Eye (tissue), 1 donor: ENCODE data around the gene PURA.

Experiments used
- DNase-seq: peaks from one replicate; pipeline ENCODE4 v3.0.0-alpha.2; 2015

The PURA gene

DNA sequence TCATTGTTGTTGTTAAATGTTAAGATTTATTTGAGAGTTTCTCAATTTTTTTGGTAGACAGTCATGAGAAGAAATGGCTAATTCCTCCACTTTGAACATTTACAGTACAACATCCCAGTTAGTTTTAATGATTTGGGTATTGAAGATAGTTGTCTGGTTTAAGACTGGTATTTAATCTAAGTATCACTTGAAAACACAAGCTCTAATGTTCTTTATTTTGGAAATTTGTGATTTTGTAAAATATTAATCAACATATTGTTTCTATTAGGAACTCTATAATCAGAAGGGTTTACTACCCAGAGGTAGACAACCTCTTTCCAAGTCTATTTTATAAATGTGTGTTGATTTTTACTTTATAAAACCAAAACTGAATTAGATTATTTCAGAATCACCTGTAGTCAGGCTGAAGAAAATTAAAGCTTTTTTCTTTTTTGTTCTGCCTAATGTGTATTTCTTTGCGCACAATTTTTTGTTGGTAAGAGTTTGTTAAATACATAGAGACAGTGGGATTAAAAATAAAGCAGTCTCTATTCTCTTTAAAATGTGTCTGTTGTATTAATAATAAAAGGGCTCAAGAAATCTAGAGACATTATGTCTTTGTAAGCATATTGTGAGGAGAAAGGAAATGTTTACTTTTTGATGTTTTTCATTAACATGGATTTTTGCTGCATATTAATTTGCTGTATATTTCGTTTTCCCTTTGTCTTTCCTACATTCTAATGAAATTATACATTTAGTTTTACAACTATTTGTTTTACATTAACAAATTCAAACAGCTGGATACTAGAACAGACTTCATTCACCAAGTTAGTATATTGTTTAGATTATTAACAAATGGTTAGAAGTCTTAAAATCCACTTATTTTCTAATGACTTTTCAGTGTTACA is 3.9 kb upstream of the PURA start:
- DNase-seq, result peak; percentile 84

DNA sequence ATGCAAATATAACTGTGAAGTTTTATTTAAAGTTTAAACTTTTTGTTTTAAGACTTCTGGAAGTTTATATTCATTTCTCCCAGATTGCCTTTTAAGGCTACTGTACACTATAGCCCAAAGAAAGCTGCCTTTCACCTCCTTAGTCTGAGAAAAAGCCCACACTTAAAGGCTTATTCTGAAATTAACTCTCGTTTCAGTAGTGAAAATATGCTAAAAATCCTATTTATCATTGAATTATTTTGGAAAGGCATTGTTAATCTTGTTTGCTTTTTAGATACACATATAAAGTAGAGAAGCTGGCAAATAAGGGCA is 3.3 kb upstream of the PURA start:
- DNase-seq, result peak; percentile 79

DNA sequence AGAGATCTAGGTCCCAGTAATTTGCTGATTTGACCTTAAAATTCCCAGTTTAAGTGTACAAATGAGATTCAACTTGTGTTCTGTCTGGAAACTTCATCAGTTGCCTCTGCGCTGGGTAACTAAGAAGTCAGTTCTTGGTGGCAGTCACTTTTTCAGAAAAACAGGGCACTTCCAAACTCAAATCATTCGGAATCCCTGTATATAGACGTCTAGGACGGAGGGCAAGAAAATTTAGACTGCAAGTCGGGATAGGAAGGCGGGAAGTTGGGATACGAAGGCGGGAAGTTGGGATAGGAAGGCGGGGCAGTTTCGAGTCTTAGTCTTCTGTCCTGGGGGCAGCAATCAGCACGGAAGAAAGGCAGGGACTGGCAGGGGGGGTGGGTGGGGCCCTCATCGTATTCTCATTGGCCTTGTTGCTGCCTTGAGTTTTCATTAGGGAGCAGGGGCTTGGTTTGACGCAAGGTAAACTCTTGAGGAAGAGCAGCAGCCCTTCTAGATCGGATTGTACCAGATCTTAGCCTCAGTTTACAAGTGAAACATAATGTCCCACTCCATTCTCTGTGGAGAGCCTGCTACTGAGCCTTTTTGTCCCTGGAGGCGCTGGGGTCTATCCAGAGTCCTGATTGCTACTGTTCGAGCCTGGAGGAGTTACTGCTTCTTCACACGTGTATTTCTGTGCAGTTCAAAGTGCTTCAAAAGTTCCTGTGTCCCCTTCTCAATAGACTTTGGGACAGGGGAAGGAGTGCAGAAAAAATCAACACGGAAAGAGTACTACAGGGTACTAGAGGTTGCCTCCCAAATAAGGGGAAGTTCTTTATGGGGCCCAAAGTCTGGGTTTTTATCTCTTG is 2.7 kb upstream of the PURA start:
- DNase-seq, result peak; percentile 67

DNA sequence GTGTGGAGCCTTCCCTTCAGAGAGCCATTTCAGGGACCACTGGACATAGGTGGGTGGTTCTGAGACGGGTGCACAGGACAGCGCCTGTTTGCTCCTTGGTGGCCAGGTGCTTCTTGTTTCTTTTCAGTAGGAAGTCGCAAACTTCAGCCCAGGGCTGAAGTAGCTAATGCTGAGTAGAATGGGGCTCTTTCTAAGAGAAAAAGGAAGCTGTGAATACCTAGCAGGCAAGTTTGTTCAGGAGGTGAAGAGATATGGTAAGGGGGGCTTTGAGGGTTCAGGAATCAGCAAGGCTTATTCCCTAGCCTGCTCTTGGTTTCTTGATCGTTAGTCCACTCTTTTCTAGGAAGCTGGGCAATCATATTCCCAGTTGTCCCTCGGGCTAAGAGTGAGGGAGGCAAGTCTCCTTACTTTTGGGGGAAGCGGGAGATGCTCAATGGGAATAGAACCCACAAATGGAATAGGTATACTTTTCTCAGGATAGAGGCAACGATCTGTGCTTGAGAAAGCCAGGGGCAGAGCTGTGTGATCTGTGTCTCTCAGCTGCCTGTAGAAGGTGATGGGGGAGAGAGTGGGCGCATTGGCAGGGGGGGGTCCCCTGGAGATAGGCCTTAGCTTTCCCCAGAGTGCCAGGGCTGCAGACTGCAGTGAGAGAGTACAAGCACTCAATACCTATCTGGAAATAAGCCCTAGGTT is 1.9 kb upstream of the PURA start:
- peak; percentile 42 for DNase-seq

DNA sequence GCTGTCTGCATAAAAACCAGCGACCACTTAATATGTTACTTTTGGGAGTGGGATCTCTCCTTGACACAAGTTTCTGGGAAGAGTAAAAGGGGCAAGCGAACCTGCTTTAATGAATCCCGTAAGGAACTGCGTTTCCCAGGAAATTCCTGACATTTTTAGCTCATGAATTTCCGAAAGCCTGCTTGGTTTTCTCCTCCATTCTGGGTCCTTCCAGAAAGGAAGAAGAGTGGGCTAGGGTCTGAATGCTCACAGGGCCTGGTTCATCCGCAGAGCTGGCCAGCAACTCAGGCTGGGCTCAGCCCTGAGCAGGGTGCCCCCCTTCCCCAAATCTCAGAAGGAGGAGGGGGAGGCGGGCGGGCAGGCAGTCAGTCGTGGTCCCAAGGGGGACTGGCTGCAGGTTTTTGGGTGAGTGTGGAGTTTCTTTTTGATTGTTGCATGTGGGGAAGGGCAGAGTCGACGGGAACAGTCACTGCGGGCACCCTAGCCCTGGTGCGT is 1.2 kb upstream of the PURA start:
- DNase-seq, result peak; percentile 49

DNA sequence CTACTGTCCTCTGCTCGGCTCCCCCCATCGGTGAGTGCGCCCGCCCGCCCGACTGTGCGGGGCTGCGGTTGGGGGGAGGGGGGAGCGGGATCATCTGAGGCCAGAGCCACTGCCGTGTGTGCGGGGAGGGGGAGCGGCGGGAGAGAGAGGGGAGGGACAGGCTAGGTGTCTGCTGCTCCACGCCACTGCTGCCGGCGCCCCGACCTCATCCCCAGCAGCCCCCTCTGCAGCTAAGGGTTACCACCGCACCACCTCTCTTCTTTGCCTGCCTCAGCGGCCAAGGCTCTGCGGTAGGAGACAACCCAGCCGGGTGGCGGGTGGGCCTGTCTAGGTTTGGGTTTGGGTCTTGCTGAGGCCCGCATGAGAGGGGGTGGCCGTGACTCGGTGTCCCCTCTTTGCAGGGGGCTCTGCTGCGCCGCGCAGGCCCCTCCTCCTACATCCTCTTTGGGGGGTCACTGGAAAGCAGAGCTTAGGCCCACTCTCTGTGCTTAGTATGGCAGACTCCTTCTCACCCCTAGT is 670 bp upstream of the PURA start:
- DNase-seq, result no peak

DNA sequence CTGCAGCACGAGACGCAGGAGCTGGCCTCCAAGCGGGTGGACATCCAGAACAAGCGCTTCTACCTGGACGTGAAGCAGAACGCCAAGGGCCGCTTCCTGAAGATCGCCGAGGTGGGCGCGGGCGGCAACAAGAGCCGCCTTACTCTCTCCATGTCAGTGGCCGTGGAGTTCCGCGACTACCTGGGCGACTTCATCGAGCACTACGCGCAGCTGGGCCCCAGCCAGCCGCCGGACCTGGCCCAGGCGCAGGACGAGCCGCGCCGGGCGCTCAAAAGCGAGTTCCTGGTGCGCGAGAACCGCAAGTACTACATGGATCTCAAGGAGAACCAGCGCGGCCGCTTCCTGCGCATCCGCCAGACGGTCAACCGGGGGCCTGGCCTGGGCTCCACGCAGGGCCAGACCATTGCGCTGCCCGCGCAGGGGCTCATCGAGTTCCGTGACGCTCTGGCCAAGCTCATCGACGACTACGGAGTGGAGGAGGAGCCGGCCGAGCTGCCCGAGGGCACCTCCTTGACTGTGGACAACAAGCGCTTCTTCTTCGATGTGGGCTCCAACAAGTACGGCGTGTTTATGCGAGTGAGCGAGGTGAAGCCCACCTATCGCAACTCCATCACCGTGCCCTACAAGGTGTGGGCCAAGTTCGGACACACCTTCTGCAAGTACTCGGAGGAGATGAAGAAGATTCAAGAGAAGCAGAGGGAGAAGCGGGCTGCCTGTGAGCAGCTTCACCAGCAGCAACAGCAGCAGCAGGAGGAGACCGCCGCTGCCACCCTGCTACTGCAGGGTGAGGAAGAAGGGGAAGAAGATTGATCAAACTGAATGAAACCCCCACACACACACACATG is 654 bp downstream of the PURA start:
- DNase-seq, result peak; percentile 86

DNA sequence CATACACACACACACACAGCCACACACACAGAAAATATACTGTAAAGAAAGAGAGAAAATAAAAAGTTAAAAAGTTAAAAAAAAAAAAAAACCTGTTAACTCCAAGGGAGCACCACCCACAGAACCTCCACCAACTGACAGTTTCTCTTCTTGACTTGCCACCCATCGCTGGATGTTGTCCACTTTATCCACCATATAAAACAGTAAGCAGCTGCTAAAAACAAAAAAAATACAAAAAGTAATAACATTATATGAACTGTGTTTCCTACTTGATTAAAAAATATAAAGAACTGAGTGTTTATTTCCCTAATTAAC is 1.2 kb downstream of the PURA start:
- no peak for DNase-seq

DNA sequence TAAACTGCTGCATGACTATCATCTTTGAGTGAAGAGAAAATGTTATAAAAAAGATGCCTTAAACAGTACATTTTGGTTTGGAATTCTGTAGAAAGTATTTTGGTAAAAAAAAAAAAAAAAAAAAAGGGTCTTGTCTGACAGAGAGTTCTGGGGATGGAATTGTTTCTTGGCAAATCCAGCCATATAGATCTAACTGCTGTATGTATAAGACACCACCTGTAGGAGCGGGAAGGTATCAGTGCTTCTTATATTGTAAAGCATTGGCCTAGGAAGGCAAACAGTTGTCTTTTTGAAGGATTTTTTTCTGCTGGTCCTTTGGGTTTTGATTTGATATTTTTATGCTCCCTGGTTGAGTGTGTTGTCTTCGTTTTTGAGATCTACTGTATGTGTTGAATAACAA is 2.8 kb downstream of the PURA start:
- no peak for DNase-seq

DNA sequence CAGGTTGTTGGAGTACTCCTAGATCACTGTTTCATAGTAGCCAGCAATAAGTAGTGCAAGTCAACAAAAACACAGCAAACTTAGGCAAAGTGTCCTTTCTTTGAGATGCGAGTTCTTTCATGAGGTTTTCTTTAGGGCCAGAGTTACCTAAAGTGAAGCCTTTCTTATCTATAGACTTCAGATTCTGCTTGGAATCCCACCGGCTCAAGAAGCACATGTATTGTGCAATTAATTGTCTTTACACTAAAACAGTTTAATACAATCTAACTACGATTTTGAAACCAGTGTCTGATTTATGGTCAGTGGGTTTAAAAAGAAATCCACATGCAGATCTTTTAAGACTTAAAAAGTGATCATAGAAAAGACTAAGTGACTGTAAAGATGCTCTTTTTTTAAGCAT is 3.6 kb downstream of the PURA start:
- DNase-seq, result no peak

DNA sequence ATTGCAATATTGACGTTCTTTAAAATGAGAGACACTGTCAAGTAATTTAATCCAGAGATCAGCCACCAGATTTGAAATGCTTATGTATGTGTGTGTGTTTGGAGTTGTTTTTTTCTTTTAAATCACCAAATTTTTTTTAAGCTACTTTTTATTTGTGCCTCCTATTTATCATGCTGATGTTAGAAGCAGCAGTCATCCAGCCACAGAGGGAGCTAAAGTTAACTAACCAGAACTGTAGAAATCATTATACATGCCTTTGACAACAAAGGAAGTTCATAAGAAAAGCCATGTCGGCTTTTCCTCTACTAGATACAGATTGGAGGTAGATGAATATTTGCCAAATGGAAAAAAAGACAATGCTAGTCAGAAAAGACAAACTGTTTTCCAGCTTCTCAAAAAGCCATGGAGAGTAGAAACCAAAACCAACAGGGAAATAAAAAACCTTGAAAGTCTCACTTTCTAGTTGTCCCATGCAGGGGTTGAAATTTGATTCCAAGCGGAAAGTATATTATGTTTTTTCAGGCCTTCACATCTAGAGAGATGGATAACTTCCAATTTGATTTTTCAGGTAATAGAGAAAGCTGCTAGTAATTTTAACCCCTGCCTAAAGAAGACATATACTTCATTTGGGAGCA is 4.5 kb downstream of the PURA start:
- no peak for DNase-seq

DNA sequence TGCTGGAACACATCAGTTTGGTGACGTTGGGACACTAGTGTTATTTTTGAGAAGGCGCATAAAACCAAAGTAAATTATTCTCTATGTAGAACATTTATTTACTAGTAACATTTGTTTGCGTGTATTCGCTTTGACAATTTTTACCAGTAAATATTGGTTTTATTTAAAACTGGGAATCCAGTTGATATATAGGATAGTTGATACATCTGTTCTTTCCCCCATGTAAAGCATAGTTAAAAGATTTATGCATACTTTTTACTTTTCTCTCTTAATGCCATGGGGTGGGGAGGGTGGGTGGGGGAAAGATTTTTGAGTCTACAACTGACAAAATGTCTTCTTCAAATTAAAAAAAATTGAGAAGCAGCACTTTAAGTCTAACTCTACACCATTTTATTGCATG is 11.7 kb downstream of the PURA start, which contains the start of gene IGIP:
IGIP (plus strand) TSS at position 301 of the 400 bp plus-strand sequence. CDS start 2,540 bp downstream, outside the sequence.
- DNase-seq, result no peak

DNA sequence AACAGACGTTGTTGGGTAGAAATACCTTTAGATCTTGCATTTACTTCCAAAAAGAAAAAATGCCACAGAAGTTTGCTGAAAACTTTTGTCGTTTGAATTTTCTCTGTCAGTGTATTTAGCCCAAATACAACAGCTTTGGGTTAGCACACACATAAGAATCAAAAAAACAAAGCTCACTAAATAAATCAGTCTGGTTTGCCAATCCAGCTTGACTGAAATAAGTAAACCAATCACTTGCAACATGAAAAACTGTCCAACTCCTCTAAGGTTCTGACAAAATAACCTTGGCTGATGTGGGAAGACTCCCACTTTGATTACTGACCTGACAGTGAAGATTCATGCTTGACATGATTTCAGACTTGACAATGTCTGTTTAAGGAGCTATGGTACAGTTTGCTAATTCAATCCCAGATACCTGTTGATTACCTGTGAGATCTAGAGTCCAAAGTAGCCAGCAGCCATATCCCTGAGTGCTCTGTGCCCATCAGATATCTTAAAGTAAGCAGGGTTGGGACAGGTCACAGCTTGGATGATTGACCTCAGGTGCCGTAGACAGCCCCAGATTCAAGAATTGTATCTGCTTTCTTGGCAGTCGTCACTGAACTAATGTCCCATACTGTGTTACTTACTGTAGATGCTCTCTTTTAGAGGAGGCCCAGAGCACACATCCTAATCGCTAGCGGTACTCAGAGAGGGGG is 12.6 kb downstream of the PURA start:
- DNase-seq, result no peak

DNA sequence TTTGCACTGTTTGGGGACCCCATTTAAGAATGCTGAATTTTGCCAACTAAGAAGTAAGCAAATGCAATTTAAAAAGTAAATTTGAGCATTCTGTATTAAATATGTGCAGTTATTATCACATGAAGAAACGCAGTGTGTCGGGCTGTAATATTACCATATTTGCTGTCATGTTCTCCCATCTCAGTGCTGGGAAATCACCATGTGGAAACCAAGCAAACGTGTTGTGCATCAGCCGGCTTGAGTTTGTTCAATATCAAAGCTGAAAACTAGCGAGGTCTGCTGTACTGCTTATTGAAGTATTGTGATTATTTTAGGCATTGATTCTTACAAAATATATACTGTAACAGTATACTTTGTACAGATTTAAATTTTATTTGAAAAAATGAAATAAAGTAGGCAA is 14.5 kb downstream of the PURA start:
- no peak for DNase-seq

DNA sequence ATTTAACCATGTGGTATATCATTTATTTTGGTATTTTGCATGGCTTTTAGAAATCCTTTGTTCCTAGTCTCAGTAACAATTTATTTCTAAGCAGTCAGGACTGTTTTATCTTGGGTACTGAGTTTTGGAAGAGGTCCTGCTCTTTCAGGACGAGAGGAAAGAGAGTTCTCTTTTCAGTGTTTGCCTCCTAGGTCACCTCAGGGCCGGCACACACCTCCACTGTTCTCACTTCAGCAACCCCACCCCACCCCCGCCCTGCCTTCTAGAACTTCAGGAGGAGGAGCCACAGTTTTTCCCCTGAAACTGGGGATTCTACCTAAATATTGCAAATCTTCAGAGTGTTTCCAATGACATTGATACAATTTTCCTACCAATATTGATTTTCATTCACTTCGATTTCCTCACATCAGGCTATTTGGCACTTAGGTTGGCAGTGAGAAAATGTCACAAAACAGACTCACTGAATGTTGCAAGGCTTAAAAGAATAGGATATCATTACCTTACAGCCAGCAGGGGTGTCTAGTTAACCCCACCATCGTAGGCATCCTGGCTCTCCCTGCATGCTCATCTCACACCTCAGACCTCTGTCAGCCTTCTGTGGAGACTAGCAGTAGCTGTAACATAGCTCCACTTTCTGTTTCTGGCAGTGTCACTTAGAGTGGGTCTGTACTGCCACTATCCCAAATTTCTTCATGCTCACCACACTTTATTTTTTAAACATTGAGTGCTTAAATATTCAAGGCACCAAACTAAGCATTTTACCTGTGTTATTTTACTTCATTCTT is 17.2 kb downstream of the PURA start:
- DNase-seq, result no peak

DNA sequence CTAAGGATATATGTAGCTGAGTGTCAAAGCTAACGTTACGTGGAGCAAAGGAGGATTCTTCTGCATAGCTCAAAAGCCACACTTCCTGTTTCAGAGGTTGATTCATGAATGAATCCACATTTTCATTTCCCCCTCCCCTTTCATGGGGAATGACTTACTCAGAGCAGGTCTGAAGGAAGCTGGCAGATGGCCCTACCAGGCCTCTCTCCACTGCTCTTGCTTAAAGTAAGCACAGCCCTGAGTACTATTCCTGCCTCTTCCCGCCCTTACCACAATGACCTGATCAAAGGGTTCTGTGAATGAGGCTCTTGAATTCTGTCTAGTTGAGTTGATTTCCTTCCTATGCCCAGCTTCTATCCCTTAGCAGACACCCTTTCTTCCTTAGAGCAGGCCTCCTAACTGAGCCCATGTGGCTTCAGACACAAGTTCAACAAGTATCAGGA is 18.1 kb downstream of the PURA start:
- DNase-seq, result no peak

DNA sequence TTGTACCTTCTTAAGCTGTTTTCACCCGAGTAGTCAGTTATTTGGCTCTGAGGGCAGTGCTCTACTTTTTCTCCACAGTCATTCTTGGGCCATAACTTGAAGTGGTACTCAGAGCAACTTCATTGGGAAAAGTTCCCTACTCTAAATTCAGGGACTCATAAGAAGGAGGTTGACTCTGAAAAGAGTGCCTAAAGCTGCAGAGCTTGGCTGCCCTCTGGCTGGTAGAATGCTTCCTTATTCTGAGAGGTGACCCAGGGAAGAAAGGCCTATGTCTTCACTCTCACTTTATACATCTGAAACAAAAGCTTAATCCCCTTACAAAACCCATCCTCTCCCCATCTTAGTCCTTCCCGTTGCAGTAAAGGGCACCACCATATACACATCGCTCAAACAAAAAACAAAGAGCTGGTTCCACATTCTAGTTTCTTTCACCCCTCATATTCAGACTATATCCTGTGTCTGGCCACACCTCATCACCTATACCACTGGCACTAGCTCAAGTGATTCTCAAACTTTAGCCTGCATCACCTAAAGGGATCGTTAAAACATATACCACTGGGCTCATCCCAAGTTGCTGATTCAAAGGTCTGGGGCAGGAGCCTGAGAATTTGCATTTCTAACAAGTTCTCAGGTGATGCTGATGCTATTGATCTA is 19.7 kb downstream of the PURA start:
- no peak for DNase-seq

DNA sequence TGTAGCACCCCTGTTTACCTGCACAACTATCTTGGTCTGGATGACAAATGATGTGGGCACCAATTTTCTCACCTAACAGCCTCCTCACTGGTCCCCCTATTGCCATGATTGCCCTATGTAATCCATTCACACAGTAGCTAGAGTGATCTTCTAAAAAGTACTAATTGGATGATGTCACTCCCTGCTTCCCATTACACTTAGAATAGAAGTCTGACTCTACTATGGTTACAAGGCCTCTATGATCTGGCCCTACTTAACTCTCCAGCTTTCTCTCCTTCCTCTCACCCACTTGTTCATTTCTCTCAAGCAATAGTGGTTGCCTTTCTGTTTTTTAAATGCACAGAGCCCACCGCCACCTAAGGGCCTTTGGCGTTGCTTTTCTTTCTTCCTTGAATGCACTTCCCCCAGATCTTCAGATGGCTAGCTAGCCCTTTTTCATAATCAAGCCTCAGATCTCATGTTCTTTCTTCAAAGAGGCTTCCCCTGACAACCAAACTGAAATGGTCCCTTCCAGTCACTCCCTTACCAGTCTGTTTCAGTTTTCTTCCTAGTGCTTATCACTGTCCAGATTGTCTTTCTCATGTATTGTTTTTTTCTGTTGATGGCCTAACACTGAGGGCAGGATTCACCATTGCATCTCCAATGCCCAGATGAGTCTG is 20.5 kb downstream of the PURA start:
- DNase-seq, result no peak

DNA sequence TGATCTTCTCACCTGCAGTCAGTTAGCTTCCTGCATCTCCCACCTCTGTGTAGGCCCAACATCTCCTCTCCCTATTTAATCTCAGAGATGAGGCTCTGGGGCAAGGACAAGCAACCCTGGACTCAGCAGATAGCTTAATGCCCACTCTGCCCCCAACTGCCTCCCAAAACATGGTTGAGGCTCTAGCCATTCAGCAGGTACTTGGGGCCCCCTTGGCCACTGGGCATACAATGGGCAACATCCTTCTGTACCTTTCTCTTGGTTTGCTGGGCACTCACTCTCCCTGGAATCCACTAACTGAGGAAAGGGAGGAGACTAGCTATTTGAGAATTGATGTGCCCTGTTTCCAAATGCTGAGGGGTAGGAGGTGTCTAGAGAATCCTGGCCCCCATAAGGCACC is 21.2 kb downstream of the PURA start:
- no peak for DNase-seq
